GM12801 (cell line): ENCODE results near the gene CD300A.

Source experiments
- CTCF ChIP-seq: IDR thresholded peaks from one replicate; pipeline ENCODE4 v1.5.1; 2011; ENCODE audit warnings: control low read depth; ENCODE audit not compliant: insufficient read length; ENCODE audit errors: extremely low read depth

CD300A gene

GRCh38 chr17:74527081-74527480 lies 60.6 kb downstream of the CD300A start:
- no peak for TF ChIP-seq CTCF

GRCh38 chr17:74527756-74528155 lies 61.3 kb downstream of the CD300A start:
- no peak for TF ChIP-seq CTCF

- no peak for TF ChIP-seq CTCF
Measured at GRCh38 chr17:74528491-74529199, 62.2 kb downstream of the CD300A start.

- no peak for TF ChIP-seq CTCF
Measured at GRCh38 chr17:74529243-74529642, 62.8 kb downstream of the CD300A start.

GRCh38 chr17:74530831-74531150 lies 64.4 kb downstream of the CD300A start:
- TF ChIP-seq CTCF, result no peak

GRCh38 chr17:74531231-74531761 lies 64.9 kb downstream of the CD300A start, which contains the start of gene CD300LB:
Gene CD300LB (minus strand): TSS chr17:74531475. CDS start chr17:74531350, 125 bp downstream.
- no peak for TF ChIP-seq CTCF

GRCh38 chr17:74532115-74532514 lies 65.7 kb downstream of the CD300A start:
- no peak for TF ChIP-seq CTCF
